Osteoblast (primary cell): ENCODE results near the gene TTLL5. TPM values are rescaled to one million over a fixed set of nuclear protein-coding genes. Genes with fewer than 3 reads are reported as not detected.

ENCODE experiments used
- DNase-seq: peaks from one replicate; pipeline ENCODE4 v3.0.0; 2011; ENCODE audit warnings: low spot score, mixed read lengths; ENCODE audit not compliant: insufficient read length; ENCODE audit errors: missing footprints
- H2AFZ ChIP-seq: 2 replicates; pipeline ENCODE4 v1.6.0; 2011; ENCODE audit warnings: mild to moderate bottlenecking, low read length
- H3K27ac ChIP-seq: 2 replicates; pipeline ENCODE4 v1.5.1; 2011; ENCODE audit warnings: mild to moderate bottlenecking, low read depth, low read length, moderate library complexity
- H3K27me3 ChIP-seq: 2 replicates; pipeline ENCODE4 v1.6.0; 2012; ENCODE audit warnings: mild to moderate bottlenecking, control low read depth, inconsistent platforms, low read length, moderate library complexity; ENCODE audit not compliant: insufficient read depth
- H3K36me3 ChIP-seq: 2 replicates; pipeline ENCODE4 v1.5.1; 2011; ENCODE audit warnings: mild to moderate bottlenecking, low read length, control low read depth, moderate library complexity; ENCODE audit not compliant: insufficient read depth
- H3K4me1 ChIP-seq: 2 replicates; pipeline ENCODE4 v1.5.1; 2011; ENCODE audit warnings: mild to moderate bottlenecking, low read length, control low read depth, moderate library complexity; ENCODE audit not compliant: insufficient read depth
- H3K4me2 ChIP-seq: 2 replicates; pipeline ENCODE4 v1.6.0; 2011; ENCODE audit warnings: mild to moderate bottlenecking, low read length; ENCODE audit not compliant: insufficient read depth
- H3K4me3 ChIP-seq: fragments of 200-600 bp; sonication (generic); 3 replicates; pipeline ENCODE4 v1.5.1; 2012; ENCODE audit warnings: mild to moderate bottlenecking, low read length, inconsistent platforms; ENCODE audit not compliant: insufficient read depth
- H3K79me2 ChIP-seq: 2 replicates; pipeline ENCODE4 v1.6.0; 2012; ENCODE audit warnings: mild to moderate bottlenecking, low read length, control low read depth, inconsistent platforms; ENCODE audit not compliant: insufficient read depth
- H3K9me3 ChIP-seq: 2 replicates; pipeline ENCODE4 v1.5.1; 2011; ENCODE audit warnings: low read depth, low read length, control low read depth
- H4K20me1 ChIP-seq: 2 replicates; pipeline ENCODE4 v1.6.0; 2012; ENCODE audit warnings: mild to moderate bottlenecking, low read length, control low read depth; ENCODE audit not compliant: insufficient read depth
- CTCF ChIP-seq: IDR thresholded peaks from 2 replicates; pipeline ENCODE4 v1.5.1; 2011; ENCODE audit warnings: mild to moderate bottlenecking, low read depth, low read length, moderate library complexity; ENCODE audit errors: extremely low read depth
- total RNA-seq: library from RNA; depleted of rRNA; stranded (reverse); fragments of >200 nt; gene quantifications from 2 replicates; pipeline ENCODE4 v1.2.3, GENCODE V29; 2012

Gene TTLL5
- total RNA-seq, 1 donor, result 30.4 TPM

GRCh38 chr14:75751296-75751695, 90.2 kb downstream of the TTLL5 start:
- Histone ChIP-seq H3K36me3 (no peaks in the 10 kb centered on the region), H3K4me1 (peaks cover 28% of the 10 kb centered on the region), H3K27ac (peak overlapping the region; percentile 41), H3K9me3 (no peaks in the 10 kb centered on the region), H3K4me3 (no peak overlapping the region), H2AFZ (no peak overlapping the region), H4K20me1 (no peaks in the 10 kb centered on the region), H3K27me3 (no peaks in the 10 kb centered on the region), H3K4me2 (no peak overlapping the region), H3K79me2 (no peaks in the 10 kb centered on the region)
- DNase-seq, result no peak
- no peak for TF ChIP-seq CTCF

- Histone ChIP-seq H3K27ac (peak overlapping the region; percentile 69), H2AFZ (no peak overlapping the region), H3K4me3 (no peak overlapping the region), H4K20me1 (no peaks in the 10 kb centered on the region), H3K4me1 (peaks cover 28% of the 10 kb centered on the region), H3K79me2 (no peaks in the 10 kb centered on the region), H3K9me3 (no peaks in the 10 kb centered on the region), H3K4me2 (no peak overlapping the region), H3K36me3 (no peaks in the 10 kb centered on the region), H3K27me3 (no peaks in the 10 kb centered on the region)
- no peak for DNase-seq
- TF ChIP-seq CTCF, result no peak
Observed at GRCh38 chr14:75752086-75752485, 91.0 kb downstream of the TTLL5 start.

- peak overlapping the region; percentile 49 for H3K4me2 ChIP-seq
- peaks cover 4% of the 10 kb centered on the region for H3K36me3 ChIP-seq
- no peak overlapping the region for H3K4me3 ChIP-seq
- H2AFZ ChIP-seq, result peak overlapping the region; percentile 88
- no peaks in the 10 kb centered on the region for H3K79me2 ChIP-seq
- H3K27me3 ChIP-seq, result no peaks in the 10 kb centered on the region
- peaks cover 28% of the 10 kb centered on the region for H3K4me1 ChIP-seq
- no peak for DNase-seq
- H3K9me3 ChIP-seq, result no peaks in the 10 kb centered on the region
- H4K20me1 ChIP-seq, result no peaks in the 10 kb centered on the region
- H3K27ac ChIP-seq, result peak overlapping the region; percentile 69
- no peak for TF ChIP-seq CTCF
Observed at GRCh38 chr14:75752907-75753594, 92.0 kb downstream of the TTLL5 start.

- no peak for DNase-seq
- no peaks in the 10 kb centered on the region for H3K79me2 ChIP-seq
Observed at GRCh38 chr14:75753696-75754095, 92.7 kb downstream of the TTLL5 start.

More at GRCh38 chr14:75753696-75754095, 92.7 kb downstream of the TTLL5 start:
- Histone ChIP-seq H3K27me3 (no peaks in the 10 kb centered on the region), H3K4me2 (no peak overlapping the region), H3K4me3 (no peak overlapping the region), H3K9me3 (no peaks in the 10 kb centered on the region), H3K27ac (peak overlapping the region; percentile 69), H3K4me1 (peaks cover 28% of the 10 kb centered on the region), H4K20me1 (no peaks in the 10 kb centered on the region), H3K36me3 (peaks cover 6% of the 10 kb centered on the region), H2AFZ (no peak overlapping the region)
- TF ChIP-seq CTCF, result no peak
